ENCODE results near the gene CYTH2.

The CYTH2 gene

GRCh38 chr19:48497728-48498594 is 28.8 kb downstream of the CYTH2 start:
- TF ChIP-seq POLR2AphosphoS5 (IDR thresholded peaks at IDR 0.05; ENCODE audit: low read depth, low read length) (no peak), REST (IDR thresholded peaks at IDR 0.05; ENCODE audit: insufficient read depth in 1 of 2, low read depth in 2 of 2, low read length in 2 of 2) (no peak), FOXP2 (optimal IDR thresholded peaks at IDR 0.05; ENCODE audit: borderline replicate concordance, extremely low read depth, extremely low read length, insufficient read depth) (no peak), TAF1 (IDR thresholded peaks at IDR 0.05; ENCODE audit: borderline replicate concordance, insufficient read depth, low read length) (no peak)

- TF ChIP-seq SIN3A (IDR thresholded peaks at IDR 0.05; ENCODE audit: borderline replicate concordance, insufficient read depth, low read length) (no peak), TAF1 (IDR thresholded peaks at IDR 0.05; ENCODE audit: borderline replicate concordance, insufficient read depth, low read length) (no peak), FOXP2 (optimal IDR thresholded peaks at IDR 0.05; ENCODE audit: borderline replicate concordance, extremely low read depth, extremely low read length, insufficient read depth) (no peak), POLR2AphosphoS5 (IDR thresholded peaks at IDR 0.05; ENCODE audit: low read depth, low read length) (no peak), REST (IDR thresholded peaks at IDR 0.05; ENCODE audit: insufficient read depth in 1 of 2, low read depth in 2 of 2, low read length in 2 of 2) (no peak)
Measured at GRCh38 chr19:48498595-48499311, 29.6 kb downstream of the CYTH2 start.

GRCh38 chr19:48499316-48500090 is 30.3 kb downstream of the CYTH2 start:
- TF ChIP-seq SIN3A (IDR thresholded peaks at IDR 0.05; ENCODE audit: borderline replicate concordance, insufficient read depth, low read length) (no peak), TAF1 (IDR thresholded peaks at IDR 0.05; ENCODE audit: borderline replicate concordance, insufficient read depth, low read length) (no peak), POLR2AphosphoS5 (IDR thresholded peaks at IDR 0.05; ENCODE audit: low read depth, low read length) (no peak), REST (IDR thresholded peaks at IDR 0.05; ENCODE audit: insufficient read depth in 1 of 2, low read depth in 2 of 2, low read length in 2 of 2) (no peak), FOXP2 (optimal IDR thresholded peaks at IDR 0.05; ENCODE audit: borderline replicate concordance, extremely low read depth, extremely low read length, insufficient read depth) (no peak)

- TF ChIP-seq REST (IDR thresholded peaks at IDR 0.05; ENCODE audit: insufficient read depth in 1 of 2, low read depth in 2 of 2, low read length in 2 of 2) (no peak), FOXP2 (optimal IDR thresholded peaks at IDR 0.05; ENCODE audit: borderline replicate concordance, extremely low read depth, extremely low read length, insufficient read depth) (no peak), TAF1 (IDR thresholded peaks at IDR 0.05; ENCODE audit: borderline replicate concordance, insufficient read depth, low read length) (no peak), SIN3A (IDR thresholded peaks at IDR 0.05; ENCODE audit: borderline replicate concordance, insufficient read depth, low read length) (no peak), POLR2AphosphoS5 (IDR thresholded peaks at IDR 0.05; ENCODE audit: low read depth, low read length) (no peak)
Measured at GRCh38 chr19:48500830-48501493, 31.8 kb downstream of the CYTH2 start.
